HepG2 (cell line): Measurements from ENCODE around the gene ANKRD11. TPM values are rescaled to one million over a fixed set of nuclear protein-coding genes. Genes with fewer than 3 reads are reported as not detected.
A peak's percentile ranks its signal among the peaks of the same experiment; 100 is the strongest.

Source experiments
- ATAC-seq: fragments of 200-7000 bp; cut with Tn5 transposase; 3 replicates; pipeline ENCODE4 v1.9.1; 2020; ENCODE audit warnings: mild to moderate bottlenecking, moderate library complexity
- BruUV-seq: library from RNA; stranded (reverse); fragments of 400-500 nt; replicated peaks from 2 replicates; lab custom pipeline; 2021; lab: Mats Ljungman, UMichigan
- CTCF ChIA-PET: fragments of 300-600 bp; formaldehyde crosslinking; extraction: SDS; loops from one replicate; lab custom pipeline; 2021; ENCODE audit warnings: low total read pairs, inconsistent platforms, low intra/inter-chr PET ratio; lab: Yijun Ruan, JAX
- POLR2A ChIA-PET: fragments of 350-600 bp; sonication (Branson Sonifier 250); formaldehyde crosslinking; loops from one replicate; lab custom pipeline; 2020; ENCODE audit warnings: antibody characterized with exemption, inconsistent platforms; lab: Yijun Ruan, JAX
- DNase-seq: peaks from one replicate; pipeline ENCODE4 v3.0.0-alpha.2; 2015; ENCODE audit warnings: low spot score
- FAIRE-seq: peaks from 3 replicates; lab custom pipeline; 2011; peaks lifted over from hg19 to GRCh38; lab: Jason Lieb, UNC
- H2AFZ ChIP-seq: one replicate; pipeline ENCODE4 v1.6.1; 2011; ENCODE audit warnings: low read length, inconsistent platforms
- H3K27ac ChIP-seq: fragments of 300-600 bp; 3 replicates; pipeline ENCODE4 v1.8.0; 2011; ENCODE audit warnings: mixed run types, mild to moderate bottlenecking, mixed read lengths, low read length, inconsistent platforms; ENCODE audit not compliant: insufficient read depth; ENCODE audit errors: extremely low read length
- H3K27me3 ChIP-seq, 2 experiments: fragments of 200-600 bp in 1 of 2; 2 replicates in 1 of 2; 3 replicates in 1 of 2; pipeline versions ENCODE4 v1.6.0 to v1.8.0; 2011; ENCODE audit warnings: low read length in 2 of 2, mild to moderate bottlenecking in 2 of 2, moderate library complexity in 2 of 2, inconsistent platforms in 1 of 2; ENCODE audit not compliant: insufficient read depth in 2 of 2, control insufficient read depth in 1 of 2
- H3K36me3 ChIP-seq, 2 experiments: fragments of 200-600 bp in 1 of 2; replicated peaks in 1 of 2; 2 replicates in 1 of 2; 3 replicates in 1 of 2; pipeline versions ENCODE4 v1.5.1 to v1.8.0; 2011; ENCODE audit warnings: low read length in 2 of 2, inconsistent platforms in 1 of 2; ENCODE audit not compliant: insufficient read depth in 2 of 2, control insufficient read depth in 1 of 2
- H3K4me1 ChIP-seq: 2 replicates; pipeline ENCODE4 v1.5.1; 2012; ENCODE audit warnings: low read length, inconsistent platforms; ENCODE audit not compliant: insufficient read depth
- H3K4me2 ChIP-seq: 2 replicates; pipeline ENCODE4 v1.6.0; 2011; ENCODE audit warnings: low read depth, low read length, inconsistent platforms
- H3K4me3 ChIP-seq, 3 experiments: fragments of 200-600 bp in 1 of 3; sonication (generic), shearing (Covaris generic) in 1 of 3; replicated peaks in 1 of 3; 2 replicates each; pipeline ENCODE4 v1.5.1; 2011 to 2016; ENCODE audit warnings: low read length in 3 of 3, inconsistent platforms in 2 of 3, low read depth in 2 of 3, mild to moderate bottlenecking in 2 of 3, control low read depth in 1 of 3, mixed read lengths in 1 of 3; ENCODE audit not compliant: insufficient read depth in 1 of 3
- H3K79me2 ChIP-seq: one replicate; pipeline ENCODE4 v1.6.1; 2011; ENCODE audit warnings: low read length, inconsistent platforms; ENCODE audit not compliant: insufficient read depth
- H3K9ac ChIP-seq: 2 replicates; pipeline ENCODE4 v1.6.0; 2011; ENCODE audit warnings: mild to moderate bottlenecking, low read depth, low read length, inconsistent platforms; ENCODE audit not compliant: insufficient read depth
- H3K9me3 ChIP-seq: 2 replicates; pipeline ENCODE4 v1.5.1; 2012; ENCODE audit warnings: mild to moderate bottlenecking, low read length
- H4K20me1 ChIP-seq: 2 replicates; pipeline ENCODE4 v1.6.0; 2011; ENCODE audit warnings: inconsistent platforms, mild to moderate bottlenecking, low read length, moderate library complexity; ENCODE audit not compliant: insufficient read depth
- AGO2 ChIP-seq: fragments of 200-400 bp; formaldehyde crosslinking; optimal IDR thresholded peaks from 2 replicates; pipeline ENCODE3; 2017; ENCODE audit warnings: mild to moderate bottlenecking, low read depth, low read length, moderate library complexity
- POLR2AphosphoS5 ChIP-seq: IDR thresholded peaks from 2 replicates; pipeline ENCODE4 v1.6.1; 2012; ENCODE audit warnings: low read depth, low read length
- ZNF335 ChIP-seq: sonication (generic); formaldehyde crosslinking; IDR thresholded peaks from 2 replicates; pipeline ENCODE4 v1.4.0; 2020; ENCODE audit warnings: missing genetic modification reagents
- ZNF547 ChIP-seq: sonication (generic); formaldehyde crosslinking; IDR thresholded peaks from 2 replicates; pipeline ENCODE4 v1.5.1; 2020; ENCODE audit warnings: mild to moderate bottlenecking, missing genetic modification reagents
- ZNF879 ChIP-seq: sonication (generic); formaldehyde crosslinking; IDR thresholded peaks from 2 replicates; pipeline ENCODE4 v1.8.1; 2023; ENCODE audit warnings: missing genetic modification reagents
- WGBS: methylation state at CpG from one replicate; pipeline ENCODE4 v1.1.6; 2017; ENCODE audit warnings: low lambda C conversion rate; 5-methylcytosine and 5-hydroxymethylcytosine counted together
- in situ Hi-C: cut with HindIII; loops from 2 replicates; pipeline ENCODE4 v1.10.0; 2017; ENCODE audit warnings: low pct_unique_long_range_greater_than_20kb; ENCODE audit not compliant: extremely low pct_ligation_motif_present
- intact Hi-C: fragments of 100-400 bp; cut with micrococcal nuclease; formaldehyde crosslinking; loops from one replicate; pipeline ENCODE4 v1.10.0; 2022; ENCODE audit not compliant: unreplicated experiment
- polyA plus RNA-seq, 8 experiments: library from polyadenylated mRNA; depleted of rRNA in 3 of 8; stranded (reverse) in 7 of 8; unstranded in 1 of 8; fragments of >200 nt; fragmentation: Illumina TruSeq in 4 of 8; extraction: Trizol in 4 of 8; gene quantifications; 2 replicates each; pipeline versions ENCODE4 v1.2.1 to v1.2.3, GENCODE V29; 2011 to 2016; ENCODE audit warnings: low read depth in 4 of 8, missing spikeins in 1 of 8, mixed read lengths in 1 of 8; ENCODE audit not compliant: insufficient read depth in 1 of 8
- total RNA-seq, 5 experiments: library from RNA; depleted of rRNA; stranded (reverse); fragments of >200 nt; fragmentation: Illumina TruSeq; extraction: Trizol; gene quantifications; 2 replicates each; pipeline ENCODE4 v1.2.3, GENCODE V29; 2016; ENCODE audit warnings: low read depth in 1 of 5
- TF ChIP-seq, protein P1 (sequence below): sonication (generic); formaldehyde crosslinking; IDR thresholded peaks from 2 replicates; pipeline ENCODE4 v1.4.0; 2020; ENCODE audit warnings: missing genetic modification reagents
- TF ChIP-seq, protein P2 (sequence below): sonication (generic); formaldehyde crosslinking; IDR thresholded peaks from 2 replicates; pipeline ENCODE4 v1.8.0; 2022; ENCODE audit warnings: mild to moderate bottlenecking, missing genetic modification reagents

Gene ANKRD11
- total and polyA plus RNA-seq, 2 of the 13 experiments (the other 11 are each of a cell fraction or from before 2014, with no cell fraction given) = 21.4 to 38.4 TPM

DNA sequence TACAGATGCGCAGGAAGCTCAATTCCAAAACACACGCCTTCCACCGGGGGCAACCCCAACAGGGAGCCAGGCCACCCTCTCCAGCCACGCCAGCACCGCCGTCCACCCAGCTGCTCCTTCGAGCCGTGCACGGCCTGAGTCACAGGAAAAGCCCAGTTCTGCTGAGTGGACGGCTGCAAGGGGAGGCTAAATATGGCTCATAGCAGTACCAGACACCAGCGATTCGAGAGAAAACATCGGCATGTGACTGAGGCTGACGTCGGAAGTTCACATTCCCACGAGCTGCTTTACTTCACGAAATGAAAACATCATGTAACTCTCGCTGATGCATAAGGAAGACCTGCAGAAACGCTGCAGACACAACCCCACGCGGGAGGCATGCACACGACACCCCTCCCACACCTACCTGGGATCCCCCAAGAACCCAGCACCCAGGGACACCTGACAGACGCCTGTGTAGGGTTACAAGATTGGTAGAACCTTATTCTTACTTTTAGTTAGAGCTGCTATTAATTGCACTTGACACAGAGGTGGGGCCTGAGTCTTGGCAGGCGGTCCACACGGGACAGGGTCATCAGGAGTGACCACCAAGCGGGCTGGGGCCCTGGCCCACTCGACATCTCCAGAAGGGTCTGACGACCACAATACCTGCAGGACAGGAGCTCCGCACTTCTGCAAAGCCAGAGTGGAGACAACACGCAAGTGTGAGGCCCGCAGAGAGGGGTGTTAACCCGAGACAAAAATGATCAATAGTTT lies 116.8 kb downstream of the ANKRD11 start:
- Histone ChIP-seq H3K36me3 (peaks cover 21 to 33% of the 10 kb centered on the region in 2 experiments), H3K27ac (no peak overlapping the region), H3K4me3 (no peak overlapping the region), H3K79me2 (peaks cover 100% of the 10 kb centered on the region), H4K20me1 (peaks cover 98% of the 10 kb centered on the region), H3K4me2 (no peak overlapping the region), H3K9ac (no peak overlapping the region), H3K4me1 (peaks cover 39% of the 10 kb centered on the region), H2AFZ (no peak overlapping the region), H3K9me3 (no peaks in the 10 kb centered on the region), H3K27me3 (no peaks in the 10 kb centered on the region)
- FAIRE-seq (no peak), ATAC-seq (no peak), DNase-seq (no peak)
- TF ChIP-seq POLR2AphosphoS5 = 0 out of 2 replicates have a peak, but pooled peaks have one; percentile 20
- no peak for TF ChIP-seq ZNF547 (CRISPR knock-in tag)
- TF ChIP-seq, protein P1, sequence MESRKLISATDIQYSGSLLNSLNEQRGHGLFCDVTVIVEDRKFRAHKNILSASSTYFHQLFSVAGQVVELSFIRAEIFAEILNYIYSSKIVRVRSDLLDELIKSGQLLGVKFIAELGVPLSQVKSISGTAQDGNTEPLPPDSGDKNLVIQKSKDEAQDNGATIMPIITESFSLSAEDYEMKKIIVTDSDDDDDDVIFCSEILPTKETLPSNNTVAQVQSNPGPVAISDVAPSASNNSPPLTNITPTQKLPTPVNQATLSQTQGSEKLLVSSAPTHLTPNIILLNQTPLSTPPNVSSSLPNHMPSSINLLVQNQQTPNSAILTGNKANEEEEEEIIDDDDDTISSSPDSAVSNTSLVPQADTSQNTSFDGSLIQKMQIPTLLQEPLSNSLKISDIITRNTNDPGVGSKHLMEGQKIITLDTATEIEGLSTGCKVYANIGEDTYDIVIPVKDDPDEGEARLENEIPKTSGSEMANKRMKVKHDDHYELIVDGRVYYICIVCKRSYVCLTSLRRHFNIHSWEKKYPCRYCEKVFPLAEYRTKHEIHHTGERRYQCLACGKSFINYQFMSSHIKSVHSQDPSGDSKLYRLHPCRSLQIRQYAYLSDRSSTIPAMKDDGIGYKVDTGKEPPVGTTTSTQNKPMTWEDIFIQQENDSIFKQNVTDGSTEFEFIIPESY (CRISPR knock-in tag) = peak; percentile 51; the same call in 1 of the 2 replicates
- peak; percentile 47 for TF ChIP-seq AGO2
- TF ChIP-seq ZNF335 (CRISPR knock-in tag) = no peak
- TF ChIP-seq, protein P2, sequence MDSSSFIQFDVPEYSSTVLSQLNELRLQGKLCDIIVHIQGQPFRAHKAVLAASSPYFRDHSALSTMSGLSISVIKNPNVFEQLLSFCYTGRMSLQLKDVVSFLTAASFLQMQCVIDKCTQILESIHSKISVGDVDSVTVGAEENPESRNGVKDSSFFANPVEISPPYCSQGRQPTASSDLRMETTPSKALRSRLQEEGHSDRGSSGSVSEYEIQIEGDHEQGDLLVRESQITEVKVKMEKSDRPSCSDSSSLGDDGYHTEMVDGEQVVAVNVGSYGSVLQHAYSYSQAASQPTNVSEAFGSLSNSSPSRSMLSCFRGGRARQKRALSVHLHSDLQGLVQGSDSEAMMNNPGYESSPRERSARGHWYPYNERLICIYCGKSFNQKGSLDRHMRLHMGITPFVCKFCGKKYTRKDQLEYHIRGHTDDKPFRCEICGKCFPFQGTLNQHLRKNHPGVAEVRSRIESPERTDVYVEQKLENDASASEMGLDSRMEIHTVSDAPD (CRISPR knock-in tag) = no peak
- no peak for TF ChIP-seq ZNF879 (CRISPR knock-in tag)
- in situ Hi-C loops (no loop called here), intact Hi-C loops (no loop called here)
- WGBS = 94% methylated on average over 32 of the region's 32 CpGs
- ChIA-PET POLR2A (no interaction called here), CTCF (no interaction called here)
- BruUV-seq = no TSS peak
